Measurements from ENCODE around the gene RANBP10.

- TF ChIP-seq ZFP30 (CRISPR knock-in tag; IDR thresholded peaks at IDR 0.05), result no peak
- no peak for TF ChIP-seq BACH2 (CRISPR knock-in tag; IDR thresholded peaks at IDR 0.05; ENCODE audit: borderline replicate concordance)
- no peak for TF ChIP-seq RARB (CRISPR knock-in tag; IDR thresholded peaks at IDR 0.05)
- TF ChIP-seq GLIS3 (CRISPR knock-in tag; IDR thresholded peaks at IDR 0.05), result no peak
- no peak for TF ChIP-seq ZNF8 (CRISPR knock-in tag; IDR thresholded peaks at IDR 0.05)
- no peak for TF ChIP-seq POU6F1 (CRISPR knock-in tag; IDR thresholded peaks at IDR 0.05; ENCODE audit: borderline replicate concordance, low read depth)
- no peak for TF ChIP-seq ZNF565 (CRISPR knock-in tag; conservative IDR thresholded peaks at IDR 0.05; ENCODE audit: low read depth)
- TF ChIP-seq TSHZ2 (CRISPR knock-in tag; IDR thresholded peaks at IDR 0.05), result no peak
Measured at GRCh38 chr16:67675579-67675935, 130.8 kb downstream of the RANBP10 start.

Data from SK-N-SH treated with all-trans-retinoic acid at 6 μM for 48 hours (cell line).